ENCODE results near the gene EVI5L. TPM values are rescaled to one million over a fixed set of nuclear protein-coding genes. Genes with fewer than 3 reads are reported as not detected.

The EVI5L gene
- total RNA-seq, 3 donors from 2014 or later, result 6.6 to 7.5 (median 7.1) TPM

DNA sequence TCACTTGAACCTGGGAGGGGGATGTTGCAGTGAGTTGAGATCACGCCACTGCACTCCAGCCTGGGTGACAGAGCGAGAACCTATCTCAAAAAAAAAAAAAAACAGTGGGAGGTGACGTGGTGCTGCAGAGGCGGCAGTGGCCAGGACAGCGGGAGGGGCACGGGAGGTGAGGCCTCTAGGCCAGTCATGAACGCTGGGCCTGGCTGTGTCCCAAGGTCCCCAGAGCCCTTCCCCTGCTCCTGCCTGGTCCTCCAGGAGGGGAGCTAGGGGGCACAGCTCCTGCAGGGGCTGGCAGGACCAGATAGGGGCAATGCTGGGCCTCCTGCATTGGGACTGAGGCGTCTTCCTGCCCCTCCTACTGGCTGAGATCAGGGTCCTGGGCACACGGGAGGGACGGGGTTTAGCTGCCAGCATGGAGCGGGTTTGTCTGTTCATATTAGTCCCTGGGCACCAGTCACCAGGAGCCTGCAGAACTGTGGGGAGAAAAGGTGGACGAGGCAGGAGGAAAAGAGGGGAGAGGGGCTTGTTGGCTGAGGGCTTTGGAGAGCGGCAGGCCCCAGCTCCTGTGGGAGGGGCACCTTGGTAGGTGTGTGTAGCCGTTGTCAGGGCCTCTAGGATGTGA is 78.2 kb downstream of the EVI5L start:
- no peak overlapping the region for H3K4me3 Mint-ChIP-seq
- H3K4me1 Mint-ChIP-seq (ENCODE audit: low read depth), result peaks cover 15% of the 10 kb centered on the region

DNA sequence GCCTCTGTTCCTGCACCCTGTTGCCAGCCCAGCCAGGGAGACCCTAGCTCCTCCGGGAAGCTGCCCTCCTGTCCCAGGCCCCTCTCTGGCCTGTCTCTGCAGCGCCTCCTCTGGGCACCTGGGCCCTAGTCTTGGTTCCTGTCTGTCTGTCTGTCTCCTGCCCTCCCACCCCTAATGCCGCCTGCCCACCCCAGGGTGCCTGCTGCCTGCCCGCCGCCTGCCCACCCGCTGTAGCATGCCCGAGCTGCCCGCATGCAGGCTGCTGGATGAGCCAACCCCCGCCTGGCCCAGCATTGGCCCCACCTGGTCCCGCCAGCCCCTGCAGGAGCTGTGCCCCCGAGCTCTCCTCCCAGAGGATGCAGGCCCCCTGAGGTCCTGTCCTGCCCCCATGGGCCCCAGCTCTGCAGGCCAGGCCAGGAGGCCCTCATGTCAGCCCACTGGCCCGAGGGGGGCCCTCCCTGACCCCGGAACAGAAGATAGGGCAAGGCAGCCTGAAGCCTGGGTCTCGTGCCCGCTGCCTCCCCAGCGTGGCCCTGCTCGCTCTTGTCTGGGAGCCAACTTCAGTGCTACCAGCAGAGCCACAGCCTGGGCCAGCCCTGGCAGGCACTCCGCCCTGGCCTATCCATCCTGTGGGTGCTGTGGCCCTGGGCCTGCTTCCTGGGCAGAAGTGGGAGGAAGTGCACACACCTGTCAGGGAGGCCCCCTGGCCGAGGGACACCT is 78.9 kb downstream of the EVI5L start:
- Mint-ChIP-seq H3K36me3 (ENCODE audit: insufficient read depth) (peaks cover 16% of the 10 kb centered on the region), H3K4me3 (no peak overlapping the region), H3K9me3 (no peaks in the 10 kb centered on the region), H3K4me1 (ENCODE audit: low read depth) (peaks cover 15% of the 10 kb centered on the region), H3K27me3 (ENCODE audit: low read depth) (no peaks in the 10 kb centered on the region)
- no peak for DNase-seq
- ATAC-seq, result no peak

More for the DNA sequence above, 78.2 kb downstream of the EVI5L start:
- Mint-ChIP-seq H3K36me3 (ENCODE audit: insufficient read depth) (peaks cover 16% of the 10 kb centered on the region), H3K27me3 (ENCODE audit: low read depth) (no peaks in the 10 kb centered on the region), H3K9me3 (no peaks in the 10 kb centered on the region)
- no peak for DNase-seq
- ATAC-seq, result no peak

DNA sequence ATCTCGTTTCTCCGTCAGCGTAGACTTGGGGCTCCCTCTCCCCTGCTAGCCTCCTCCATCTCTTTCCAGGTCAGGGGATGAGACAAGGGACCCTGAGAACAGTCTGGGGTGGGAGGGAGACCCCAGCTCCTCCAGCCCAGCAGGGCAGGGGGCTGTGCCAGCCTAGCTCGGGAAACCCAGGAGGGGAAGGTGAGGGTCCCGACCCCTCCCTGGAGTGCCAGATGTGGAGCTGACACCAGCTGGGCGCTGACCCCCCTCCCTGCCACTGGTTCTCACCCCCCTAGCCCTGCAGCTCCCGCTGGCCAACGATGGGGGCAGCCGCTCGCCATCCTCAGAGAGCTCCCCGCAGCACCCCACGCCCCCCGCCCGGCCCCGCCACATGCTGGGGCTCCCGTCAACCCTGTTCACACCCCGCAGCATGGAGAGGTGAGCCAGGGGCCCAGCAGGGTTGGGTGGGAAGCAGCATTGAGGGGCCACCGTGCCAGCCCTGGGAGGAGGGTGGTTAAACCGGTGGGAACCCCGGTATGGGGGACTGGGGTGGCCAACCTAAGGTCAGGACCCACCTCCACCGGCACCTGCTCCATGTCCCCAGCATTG is 79.6 kb downstream of the EVI5L start:
- ATAC-seq (no peak), DNase-seq (no peak)
- Mint-ChIP-seq H3K4me3 (no peak overlapping the region), H3K36me3 (ENCODE audit: insufficient read depth) (peaks cover 16% of the 10 kb centered on the region), H3K9me3 (no peaks in the 10 kb centered on the region), H3K27me3 (ENCODE audit: low read depth) (peaks cover 3% of the 10 kb centered on the region), H3K4me1 (ENCODE audit: low read depth) (peaks cover 14% of the 10 kb centered on the region)

DNA sequence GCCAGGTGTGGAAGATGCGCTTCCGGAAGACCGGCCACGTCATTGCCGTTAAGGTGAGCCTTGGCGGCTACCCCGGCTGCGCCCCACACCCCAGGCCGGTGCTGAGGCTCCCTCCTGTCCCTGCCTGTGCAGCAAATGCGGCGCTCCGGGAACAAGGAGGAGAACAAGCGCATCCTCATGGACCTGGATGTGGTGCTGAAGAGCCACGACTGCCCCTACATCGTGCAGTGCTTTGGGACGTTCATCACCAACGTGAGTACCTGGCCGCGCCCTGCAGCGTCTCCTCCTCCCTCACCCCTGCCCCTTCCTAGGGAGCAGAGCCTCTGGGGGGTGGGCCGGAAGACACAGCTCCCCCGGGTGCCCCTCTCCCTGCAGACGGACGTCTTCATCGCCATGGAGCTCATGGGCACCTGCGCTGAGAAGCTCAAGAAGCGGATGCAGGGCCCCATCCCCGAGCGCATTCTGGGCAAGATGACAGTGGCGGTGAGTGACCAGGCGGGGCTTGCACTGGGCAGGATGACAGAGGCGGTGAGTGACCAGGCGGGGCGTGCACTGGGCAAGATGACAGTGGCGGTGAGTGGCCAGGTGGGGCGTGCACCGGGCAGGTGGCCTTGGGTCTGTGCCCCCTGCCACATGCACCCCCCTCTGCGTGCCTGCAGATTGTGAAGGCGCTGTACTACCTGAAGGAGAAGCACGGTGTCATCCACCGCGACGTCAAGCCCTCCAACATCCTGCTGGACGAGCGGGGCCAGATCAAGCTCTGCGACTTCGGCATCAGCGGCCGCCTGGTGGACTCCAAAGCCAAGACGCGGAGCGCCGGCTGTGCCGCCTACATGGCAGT is 80.5 kb downstream of the EVI5L start:
- Mint-ChIP-seq H3K4me1 (ENCODE audit: low read depth) (peaks cover 9% of the 10 kb centered on the region), H3K4me3 (no peak overlapping the region), H3K27me3 (ENCODE audit: low read depth) (peaks cover 13% of the 10 kb centered on the region), H3K9me3 (no peaks in the 10 kb centered on the region), H3K36me3 (ENCODE audit: insufficient read depth) (peaks cover 14% of the 10 kb centered on the region)
- ATAC-seq (no peak), DNase-seq (no peak)

DNA sequence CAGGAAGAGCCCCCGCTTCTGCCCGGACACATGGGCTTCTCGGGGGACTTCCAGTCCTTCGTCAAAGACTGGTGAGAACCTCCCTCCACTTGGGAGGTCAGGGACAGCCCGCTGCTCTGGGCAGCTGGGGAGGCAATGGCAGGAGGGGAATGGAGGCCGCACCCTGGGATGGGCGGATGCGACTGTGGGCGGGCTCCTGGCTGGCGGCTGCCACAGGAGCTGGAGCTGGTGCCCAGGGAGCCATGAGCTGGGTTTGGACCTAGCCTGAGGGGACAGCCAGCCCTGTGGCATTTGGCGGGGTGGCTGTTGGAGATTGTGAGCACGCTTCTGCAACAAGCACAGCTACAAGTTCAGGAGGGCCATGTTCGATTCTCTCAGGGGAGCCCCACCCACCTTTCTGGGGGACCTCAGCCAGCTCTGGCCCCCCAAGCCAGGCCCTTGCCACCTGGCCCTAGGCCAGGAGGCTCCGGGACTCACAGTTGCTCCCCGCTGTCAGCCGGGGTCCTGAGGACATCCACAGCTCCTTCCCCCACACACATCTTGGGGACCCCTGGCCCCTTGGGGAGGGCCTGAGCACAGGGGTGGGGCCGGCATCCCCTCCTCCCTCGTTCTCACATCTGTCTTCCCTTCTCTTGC is 81.6 kb downstream of the EVI5L start:
- no peak overlapping the region for H3K4me3 Mint-ChIP-seq
- no peak for ATAC-seq
- peaks cover 18% of the 10 kb centered on the region for H3K27me3 Mint-ChIP-seq (ENCODE audit: low read depth)
- H3K4me1 Mint-ChIP-seq (ENCODE audit: low read depth), result peaks cover 11% of the 10 kb centered on the region
- peaks cover 14% of the 10 kb centered on the region for H3K36me3 Mint-ChIP-seq (ENCODE audit: insufficient read depth)
- no peak for DNase-seq
- no peaks in the 10 kb centered on the region for H3K9me3 Mint-ChIP-seq

DNA sequence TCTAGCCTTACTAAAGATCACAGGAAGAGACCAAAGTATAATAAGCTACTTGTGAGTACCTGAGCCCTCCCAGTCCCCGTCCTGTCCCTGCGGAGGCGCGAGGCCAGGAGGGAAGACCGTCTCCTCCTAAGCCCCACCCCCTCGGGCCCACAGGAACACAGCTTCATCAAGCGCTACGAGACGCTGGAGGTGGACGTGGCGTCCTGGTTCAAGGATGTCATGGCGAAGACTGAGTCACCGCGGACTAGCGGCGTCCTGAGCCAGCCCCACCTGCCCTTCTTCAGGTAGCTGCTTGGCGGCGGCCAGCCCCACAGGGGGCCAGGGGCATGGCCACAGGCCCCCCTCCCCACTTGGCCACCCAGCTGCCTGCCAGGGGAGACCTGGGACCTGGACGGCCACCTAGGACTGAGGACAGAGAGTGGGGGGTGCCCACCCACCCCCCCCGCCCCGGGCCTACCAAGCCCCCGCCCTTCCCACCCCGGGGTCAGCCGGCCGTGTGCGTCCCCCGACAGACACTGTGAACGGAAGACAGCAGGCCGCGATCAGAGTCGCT is 82.2 kb downstream of the EVI5L start:
- Mint-ChIP-seq H3K9me3 (no peaks in the 10 kb centered on the region), H3K36me3 (ENCODE audit: insufficient read depth) (peaks cover 14% of the 10 kb centered on the region), H3K4me1 (ENCODE audit: low read depth) (peaks cover 15% of the 10 kb centered on the region), H3K4me3 (no peak overlapping the region), H3K27me3 (ENCODE audit: low read depth) (peaks cover 22% of the 10 kb centered on the region)
- DNase-seq, result no peak
- no peak for ATAC-seq

DNA sequence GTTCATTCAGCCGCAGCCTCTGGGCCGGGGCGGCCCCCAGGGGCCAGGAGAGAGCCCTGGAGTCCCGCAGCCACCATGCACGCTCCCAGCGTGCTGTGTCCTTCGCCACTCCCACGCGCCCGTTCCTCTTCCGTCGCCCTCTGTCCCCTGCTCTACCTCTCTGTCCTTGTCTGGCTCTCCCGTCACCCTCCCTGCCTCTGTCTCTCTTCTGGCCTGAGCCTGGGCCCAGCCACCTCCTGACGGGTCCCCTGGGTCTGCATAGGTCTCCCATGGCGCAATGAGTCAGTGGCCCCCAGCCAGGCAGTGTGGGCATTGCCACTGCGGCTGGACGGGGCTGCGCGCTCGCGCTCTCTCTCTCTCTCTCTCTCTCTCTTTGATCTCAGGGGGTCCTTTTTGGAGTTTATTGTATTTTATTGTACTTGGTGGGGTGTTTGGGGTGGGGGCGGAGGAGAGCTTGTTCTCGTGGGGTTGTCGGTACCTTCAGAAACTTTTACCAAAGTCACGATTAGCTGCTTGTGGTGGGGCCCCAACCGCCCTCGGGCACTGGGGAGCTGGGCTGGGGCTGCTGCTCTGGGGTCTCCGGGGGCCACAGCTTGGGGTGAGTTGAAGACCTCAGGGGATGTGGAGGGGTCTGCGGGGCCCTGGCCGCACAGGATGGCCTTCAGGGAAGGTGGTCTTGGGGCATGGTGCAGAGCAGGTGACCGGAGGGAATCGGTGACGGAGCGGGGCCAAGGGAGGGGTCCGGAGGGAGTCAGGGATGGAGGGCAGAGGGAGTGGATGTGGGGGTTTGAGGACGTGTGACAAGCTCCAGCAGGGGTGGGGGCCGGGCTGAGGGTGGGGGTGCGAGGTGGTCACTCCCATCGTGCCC is 82.9 kb downstream of the EVI5L start:
- peaks cover 24% of the 10 kb centered on the region for H3K27me3 Mint-ChIP-seq (ENCODE audit: low read depth)
- no peak for ATAC-seq
- no peak for DNase-seq
- peaks cover 14% of the 10 kb centered on the region for H3K36me3 Mint-ChIP-seq (ENCODE audit: insufficient read depth)
- peaks cover 13% of the 10 kb centered on the region for H3K4me1 Mint-ChIP-seq (ENCODE audit: low read depth)
- H3K4me3 Mint-ChIP-seq, result no peak overlapping the region
- H3K9me3 Mint-ChIP-seq, result no peaks in the 10 kb centered on the region

DNA sequence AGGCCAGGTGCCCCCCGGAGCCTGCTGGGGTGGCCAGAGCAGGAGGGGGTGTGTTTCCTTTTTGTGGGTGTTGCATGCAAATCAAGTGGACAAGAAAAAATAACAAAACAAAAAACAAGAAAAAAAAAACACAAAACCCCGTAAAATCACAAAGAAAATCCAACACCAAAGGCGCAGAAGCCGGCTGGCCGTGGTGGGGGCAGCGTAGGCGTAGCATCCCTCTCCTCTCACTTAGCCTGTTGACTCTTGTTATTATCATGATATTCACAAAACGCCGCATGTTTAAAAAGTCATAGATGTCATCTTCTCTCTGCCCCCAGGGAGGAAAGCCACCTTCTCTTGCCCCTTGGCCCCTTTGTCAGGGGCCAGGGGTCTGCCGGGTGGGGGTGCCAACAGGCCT is 83.6 kb downstream of the EVI5L start:
- H3K9me3 Mint-ChIP-seq, result no peaks in the 10 kb centered on the region
- H3K4me3 Mint-ChIP-seq, result no peak overlapping the region
- H3K36me3 Mint-ChIP-seq (ENCODE audit: insufficient read depth), result peaks cover 14% of the 10 kb centered on the region
- peaks cover 30% of the 10 kb centered on the region for H3K27me3 Mint-ChIP-seq (ENCODE audit: low read depth)
- ATAC-seq, result no peak
- H3K4me1 Mint-ChIP-seq (ENCODE audit: low read depth), result peaks cover 14% of the 10 kb centered on the region
- no peak for DNase-seq

DNA sequence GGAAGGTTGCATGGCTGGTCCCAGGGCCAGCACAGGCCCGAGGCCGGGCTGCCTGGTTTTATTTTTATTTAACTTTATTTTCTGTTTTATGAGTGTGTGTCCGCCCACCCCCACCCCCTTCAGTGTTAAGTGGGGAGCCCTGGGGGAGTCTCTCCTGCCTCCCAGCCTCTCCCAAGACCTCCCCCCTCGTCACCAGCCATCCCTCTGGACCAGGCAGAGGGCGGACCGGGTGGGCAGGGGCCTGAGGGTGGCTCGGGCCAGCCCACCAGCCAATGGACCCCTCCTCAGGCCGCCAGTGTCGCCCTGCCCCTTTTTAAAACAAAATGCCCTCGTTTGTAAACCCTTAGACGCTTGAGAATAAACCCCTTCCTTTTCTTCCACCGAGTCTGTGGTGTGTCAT is 84.1 kb downstream of the EVI5L start:
- Mint-ChIP-seq H3K4me3 (no peak overlapping the region), H3K4me1 (ENCODE audit: low read depth) (peaks cover 14% of the 10 kb centered on the region), H3K36me3 (ENCODE audit: insufficient read depth) (peaks cover 14% of the 10 kb centered on the region), H3K9me3 (no peaks in the 10 kb centered on the region), H3K27me3 (ENCODE audit: low read depth) (peaks cover 30% of the 10 kb centered on the region)
- no peak for ATAC-seq
- DNase-seq, result no peak

Other genes starting within 250 kb of the EVI5L start
- gene CAMSAP3, start 234.4 kb upstream of the EVI5L start, total RNA-seq, result under 1 TPM; 0.34 to 0.38 (median 0.38) TPM
- 10 to 100 TPM; 64.6 to 76.1 (median 67.2) TPM for gene XAB2, start 200.7 kb upstream of the EVI5L start, total RNA-seq
- gene PET100, start 200.4 kb upstream of the EVI5L start, total RNA-seq, result 100 to 1,000 TPM; 107 to 132 (median 128) TPM
- under 1 TPM in 1 of 3 donors, not detected in 2; 0.37 TPM for gene PCP2, start 196.5 kb upstream of the EVI5L start, total RNA-seq
- 100 to 1,000 TPM; 113 to 119 (median 114) TPM for gene STXBP2, start 193.1 kb upstream of the EVI5L start, total RNA-seq
- not detected for gene RETN, start 161.2 kb upstream of the EVI5L start, total RNA-seq
- gene MCEMP1, start 153.1 kb upstream of the EVI5L start, total RNA-seq, result not detected
- 100 to 1,000 TPM in 1 of 3 donors, 10 to 100 TPM in 2; 81.3 to 112 (median 89.8) TPM for gene TRAPPC5, start 149.4 kb upstream of the EVI5L start, total RNA-seq
- gene FCER2, start 128.1 kb upstream of the EVI5L start, total RNA-seq, result 10 to 100 TPM in 2 of 3 donors, 1 to 10 TPM in 1; 6.9 to 52.7 (median 20.5) TPM
- not detected for gene CLEC4G, start 98.1 kb upstream of the EVI5L start, total RNA-seq
- gene CD209, start 82.7 kb upstream of the EVI5L start, total RNA-seq, result not detected
- not detected for gene CLEC4M, start 67.0 kb upstream of the EVI5L start, total RNA-seq
- under 1 TPM in 2 of 3 donors, not detected in 1; 0.05 to 0.08 TPM for gene PRR36, start 44.2 kb downstream of the EVI5L start, total RNA-seq
- under 1 TPM in 1 of 3 donors, not detected in 2; 0.05 TPM for gene LRRC8E, start 58.3 kb downstream of the EVI5L start, total RNA-seq
- gene MAP2K7, start 73.7 kb downstream of the EVI5L start, total RNA-seq, result 10 to 100 TPM; 40.4 to 44.0 (median 43.3) TPM
- gene TGFBR3L, start 84.6 kb downstream of the EVI5L start, total RNA-seq, result 1 to 10 TPM in 2 of 3 donors, under 1 TPM in 1; 0.74 to 2.4 (median 1.4) TPM
- gene SNAPC2, start 90.1 kb downstream of the EVI5L start, total RNA-seq, result 10 to 100 TPM; 16.7 to 20.0 (median 18.8) TPM
- 1 to 10 TPM in 1 of 3 donors, under 1 TPM in 2; 0.71 to 1.4 (median 0.95) TPM for gene CTXN1, start 95.9 kb downstream of the EVI5L start, total RNA-seq
- gene TIMM44, start 113.4 kb downstream of the EVI5L start, total RNA-seq, result 100 to 1,000 TPM; 180 to 193 (median 190) TPM
- gene ELAVL1, start 175.4 kb downstream of the EVI5L start, total RNA-seq, result 100 to 1,000 TPM; 160 to 171 (median 161) TPM
- not detected for gene CCL25, start 222.5 kb downstream of the EVI5L start, total RNA-seq

Measured in activated T-cell treated with anti-CD3 and anti-CD28 coated beads, Interleukin-2, amount 50 U/mL, for 4 hours (primary cell).